CD4-positive, alpha-beta T cell treated with Interleukin-21 for 1 hour (primary cell): ENCODE measurements around the gene MRPL16.
"Not testable (repeated sequence)": the region's sequence is repeated elsewhere in the genome, so short reads cannot be mapped to it uniquely, and the experiment has no call there.

Experiments used
- DNase-seq: peaks from one replicate; pipeline ENCODE4 v3.0.0-alpha.2; 2020

The MRPL16 gene

DNA sequence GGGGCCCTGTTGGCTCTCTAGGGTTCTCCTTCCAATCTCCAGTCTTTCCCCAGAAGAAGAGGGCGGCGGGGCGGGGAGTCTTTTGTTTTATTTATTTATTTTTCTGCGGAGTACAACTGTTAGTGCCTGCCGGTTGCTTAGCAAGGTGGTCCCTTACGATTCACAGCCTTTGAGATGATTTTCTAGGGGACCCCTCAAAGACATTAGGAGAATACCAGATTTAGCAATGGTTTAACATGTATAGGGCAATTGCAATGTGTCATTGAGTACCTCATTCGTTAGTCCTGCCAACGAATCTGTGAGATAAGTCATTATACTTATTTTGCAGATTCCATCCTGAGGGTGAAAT is 307 bp upstream of the MRPL16 start:
- no peak for DNase-seq

DNA sequence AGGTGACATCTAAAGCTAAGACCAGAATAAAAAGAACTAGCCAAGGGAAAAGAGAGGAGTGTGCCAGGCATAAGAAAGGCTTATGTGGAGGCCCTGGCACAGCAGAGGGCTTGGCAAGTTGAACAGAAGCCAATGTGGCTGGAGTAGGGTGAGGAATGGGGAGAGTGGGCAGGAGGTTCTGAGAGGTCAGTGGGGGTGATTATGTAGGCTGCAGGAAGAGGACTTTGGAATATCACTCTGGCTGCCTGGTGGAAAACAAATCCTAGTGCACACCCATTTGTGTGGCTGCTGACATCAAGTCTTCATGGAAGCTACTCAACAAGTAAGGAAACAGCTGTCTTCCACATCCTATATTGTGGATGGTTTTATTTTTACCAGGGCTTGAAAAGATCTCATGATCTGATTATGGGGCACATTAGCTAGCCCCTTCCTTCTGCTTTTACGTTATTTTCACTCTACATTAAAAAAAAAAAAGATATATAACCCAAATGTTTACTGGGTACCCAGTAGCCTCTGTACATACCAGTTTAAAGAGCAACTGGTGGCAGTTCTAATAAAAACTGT is 3.4 kb downstream of the MRPL16 start:
- no peak for DNase-seq

DNA sequence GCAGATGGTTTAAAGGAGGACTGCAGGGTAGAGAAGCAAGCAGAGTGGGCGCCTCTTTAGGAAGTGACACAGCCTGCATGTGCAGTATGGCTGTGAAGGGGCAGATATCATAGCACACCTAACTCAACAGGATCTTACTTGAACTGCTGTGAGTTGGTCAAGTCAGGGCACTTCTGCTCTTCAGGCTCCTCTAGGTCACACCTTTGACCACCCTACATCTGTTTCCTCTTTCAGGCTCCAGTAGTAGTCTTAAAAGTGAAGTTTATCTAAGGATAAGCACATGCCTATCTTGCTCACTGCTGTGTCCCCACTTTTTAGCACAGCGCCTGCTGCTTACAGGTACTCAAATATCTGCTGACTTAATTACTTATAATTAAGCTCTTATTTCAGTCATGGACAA is 6.5 kb downstream of the MRPL16 start:
- no peak for DNase-seq

DNA sequence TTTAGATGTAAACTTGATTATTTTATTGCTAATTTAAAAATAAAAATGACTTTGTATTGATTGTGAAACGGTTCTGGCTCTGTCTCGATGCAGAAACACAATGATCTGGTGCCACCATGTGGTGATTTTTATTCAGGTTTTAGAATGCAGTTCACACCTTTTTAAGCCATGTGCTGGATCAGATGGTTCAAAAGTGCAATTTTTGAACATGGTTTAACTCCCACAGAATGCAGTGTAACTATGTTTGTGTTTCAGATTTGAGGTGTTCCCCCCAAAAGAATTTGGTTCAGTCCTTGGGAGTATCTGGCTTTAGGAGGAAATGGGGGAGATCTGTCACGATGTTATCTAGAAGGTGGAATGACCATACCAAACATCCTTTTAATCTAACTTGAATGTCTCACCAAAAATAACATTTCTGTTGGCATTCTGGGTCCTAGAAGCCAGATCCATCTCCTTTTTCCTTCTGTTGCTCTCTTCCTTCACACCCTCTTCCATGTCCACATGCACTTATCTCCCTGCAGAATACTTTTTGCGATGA is 7.9 kb downstream of the MRPL16 start:
- peak; percentile 75 for DNase-seq

DNA sequence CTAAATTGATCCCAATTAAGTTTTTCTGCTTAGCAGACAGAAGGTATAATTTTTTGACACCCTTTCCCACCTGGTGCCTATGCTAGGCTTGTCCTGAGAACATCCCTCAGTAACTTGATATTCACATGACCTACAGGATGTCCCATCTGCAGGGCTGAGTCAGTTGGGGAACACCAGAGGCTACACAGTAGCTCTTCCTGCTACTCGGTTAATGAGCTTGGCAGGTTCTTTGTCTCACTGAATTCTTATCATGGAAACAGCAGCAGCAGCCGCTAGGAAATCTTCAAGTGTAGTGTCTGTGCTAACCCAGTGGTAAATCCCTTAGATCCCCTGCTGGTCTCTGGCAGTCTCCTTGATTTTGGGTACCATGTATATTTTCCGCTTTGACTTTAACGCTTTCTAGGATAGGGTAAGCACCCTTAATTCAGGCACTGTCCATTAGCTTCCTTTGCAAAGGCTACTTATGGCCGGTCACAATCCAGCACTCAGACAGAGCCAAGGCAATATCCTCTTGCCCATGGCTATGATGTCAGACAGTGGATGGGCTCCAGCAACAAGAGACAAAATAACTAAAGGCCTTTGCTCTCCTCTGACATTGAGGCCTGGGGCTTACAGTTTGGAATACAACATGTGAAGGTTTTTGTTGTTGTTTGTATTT is 8.5 kb downstream of the MRPL16 start:
- DNase-seq: no peak

DNA sequence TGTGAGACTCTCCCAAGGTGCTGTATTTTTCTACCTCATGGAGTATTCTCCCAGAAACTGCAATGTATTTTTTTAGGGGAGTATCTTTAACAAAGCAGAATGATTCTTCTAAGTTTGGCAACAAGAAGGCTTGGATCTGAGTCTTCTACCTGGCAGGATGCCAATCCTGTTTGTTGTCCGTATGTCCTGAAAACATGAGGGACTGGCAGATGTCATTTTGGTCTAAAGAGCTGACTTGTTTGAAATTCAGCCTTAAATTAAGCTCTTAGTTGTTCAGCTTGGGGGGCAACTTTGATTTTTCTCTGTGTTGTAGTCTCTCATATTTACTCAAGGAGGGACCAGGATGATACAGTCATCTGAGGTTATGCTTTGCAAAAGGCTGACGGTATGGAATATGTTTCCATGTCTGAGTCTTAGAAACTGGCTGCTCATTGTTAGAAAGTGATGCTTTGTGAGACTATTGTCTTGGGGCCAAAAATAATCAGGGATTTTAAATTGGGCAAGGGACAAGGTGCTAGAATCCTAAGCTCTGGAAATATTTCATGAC is 9.3 kb downstream of the MRPL16 start:
- DNase-seq: no peak

DNA sequence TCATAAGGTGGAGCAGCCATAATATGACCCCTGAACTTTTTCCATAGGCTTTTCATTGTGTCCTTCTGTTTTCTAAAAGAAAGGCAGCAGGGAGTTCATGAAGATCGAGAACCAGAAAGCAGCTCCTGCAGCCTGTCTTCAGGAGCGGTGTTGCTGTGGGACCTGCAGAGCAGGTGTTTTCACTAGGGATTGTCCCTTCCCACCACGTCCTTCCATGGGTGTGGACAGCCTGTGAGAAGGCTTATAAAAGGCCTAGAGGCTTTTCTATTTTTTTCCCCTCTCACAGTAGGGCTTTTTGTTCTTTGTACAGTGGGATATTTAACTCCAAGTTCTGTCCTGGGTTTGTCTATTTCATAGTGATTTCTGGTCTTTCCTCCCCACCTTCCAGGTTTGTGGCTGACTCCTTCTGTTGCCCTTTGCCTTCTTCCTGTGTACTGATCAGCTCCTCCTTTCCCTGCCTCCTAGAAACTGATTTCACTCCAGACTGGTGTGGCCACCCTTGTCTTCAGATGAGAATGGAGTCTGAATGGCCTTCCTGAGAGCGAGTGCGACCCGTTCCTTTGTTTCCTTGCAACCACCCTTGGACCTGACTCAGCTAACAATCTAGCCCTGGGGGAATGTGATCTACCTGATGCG is 10.1 kb downstream of the MRPL16 start:
- no peak for DNase-seq

DNA sequence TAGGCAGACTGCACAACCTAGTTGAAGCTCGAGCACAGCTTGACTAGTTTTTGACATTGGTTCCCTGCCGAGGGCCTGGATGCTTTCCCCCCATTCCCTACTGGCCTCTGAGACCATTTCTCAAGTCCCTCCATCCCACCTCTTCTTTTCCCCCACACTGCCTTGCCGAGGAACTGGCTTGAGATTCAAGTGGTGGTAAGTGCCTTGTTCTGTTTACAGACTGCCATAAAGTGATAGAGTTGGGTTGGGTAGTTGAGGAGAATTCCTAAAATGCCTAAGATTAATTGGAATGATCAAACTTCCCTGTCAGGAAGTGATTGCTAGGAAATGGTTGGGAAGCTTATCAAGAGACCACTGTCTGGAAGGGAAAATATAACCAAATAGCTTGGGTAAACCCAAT is 16.2 kb downstream of the MRPL16 start:
- no peak for DNase-seq

DNA sequence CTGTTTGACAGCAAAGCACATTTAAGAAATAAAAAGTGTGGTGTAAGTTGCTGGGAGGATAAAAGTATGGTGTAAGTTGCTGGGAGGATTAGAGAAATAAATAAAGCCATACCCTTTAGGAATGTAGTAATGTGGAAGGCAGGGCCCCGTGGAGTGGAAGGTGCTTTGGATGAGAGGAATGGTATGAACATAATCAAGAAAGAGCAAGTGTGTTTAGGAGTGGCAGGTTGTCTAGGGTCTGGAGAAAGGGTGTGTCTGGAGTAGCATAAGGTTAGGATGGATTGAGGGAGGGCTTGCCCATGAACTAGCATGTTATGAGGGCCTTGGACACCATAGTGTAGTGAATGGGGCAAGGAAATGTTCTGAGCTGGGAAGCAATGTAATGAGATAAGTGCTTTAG is 18.1 kb downstream of the MRPL16 start:
- no peak for DNase-seq

DNA sequence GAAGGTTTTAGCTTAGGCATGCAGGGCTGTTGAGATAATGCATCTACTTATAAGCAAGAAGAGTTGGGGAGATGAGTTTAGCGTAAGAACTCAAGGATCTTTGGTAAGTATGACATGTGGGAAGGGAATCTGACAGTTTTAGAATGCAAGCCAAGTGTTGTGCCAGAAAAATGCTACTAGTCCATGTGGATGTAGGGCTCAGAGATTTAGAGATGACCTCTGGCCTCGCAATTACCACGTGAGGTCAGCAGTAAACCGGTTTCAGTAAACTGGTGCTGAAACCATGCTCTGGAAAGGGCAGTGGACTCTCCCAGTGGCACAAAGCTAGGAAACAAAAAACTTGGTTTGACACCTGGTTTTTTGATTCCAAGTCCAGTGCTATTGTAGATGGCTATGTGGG is 18.9 kb downstream of the MRPL16 start:
- no peak for DNase-seq

DNA sequence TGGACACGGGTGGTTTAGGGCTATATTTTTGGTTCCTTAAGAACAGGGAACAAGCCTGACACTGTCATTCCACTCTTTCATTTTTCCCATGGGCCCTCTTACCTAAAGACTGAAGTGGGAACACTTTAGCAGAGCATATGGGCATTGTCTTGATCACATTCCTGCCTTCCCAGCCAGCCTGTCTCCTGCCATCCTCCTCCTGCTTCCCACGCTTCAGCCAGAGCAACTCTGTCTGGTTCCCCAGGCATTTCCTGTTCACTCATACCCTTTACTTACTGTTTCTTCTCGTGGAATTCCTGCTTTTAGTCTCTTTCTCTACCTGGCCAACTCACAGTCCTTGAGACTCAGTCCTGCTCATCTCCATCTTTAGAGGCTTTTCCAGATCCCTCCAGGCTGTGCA is 22.8 kb downstream of the MRPL16 start:
- no peak for DNase-seq

DNA sequence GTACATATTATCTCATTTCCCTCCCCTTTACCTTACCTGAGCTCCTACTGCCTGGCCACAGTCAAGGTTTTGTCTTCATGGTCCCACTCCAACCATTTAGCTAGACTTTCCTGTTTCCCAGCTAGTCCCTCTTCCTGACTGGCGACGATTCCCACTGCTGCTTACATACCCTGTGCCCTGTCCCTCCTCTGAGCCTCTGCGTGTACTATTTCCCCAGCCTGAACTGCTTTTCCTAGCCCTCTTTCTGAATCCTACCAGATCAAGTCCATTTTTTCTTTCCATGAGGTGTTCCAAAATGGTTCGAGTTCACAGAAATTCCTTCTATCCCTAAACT is 23.4 kb downstream of the MRPL16 start:
- no peak for DNase-seq

DNA sequence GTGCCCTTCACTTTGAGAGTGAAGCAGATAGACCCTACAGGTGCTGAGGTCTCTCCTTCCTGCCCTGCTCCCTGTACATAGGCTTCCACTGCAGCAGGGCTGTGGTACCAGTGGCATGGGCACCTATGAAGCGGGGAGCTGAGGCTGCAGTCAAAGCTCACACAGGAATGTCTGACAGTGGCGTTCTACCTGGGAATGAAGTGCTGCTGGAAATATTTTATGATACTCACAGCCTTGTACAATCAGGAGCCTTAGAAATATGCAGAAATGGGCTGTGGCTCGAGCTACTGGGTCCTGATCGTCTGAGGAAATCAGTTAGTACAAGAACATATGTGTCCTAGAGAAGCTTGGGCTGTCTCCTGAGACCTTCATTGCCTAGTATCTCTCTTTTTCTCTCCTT is 24.8 kb downstream of the MRPL16 start:
- no peak for DNase-seq

DNA sequence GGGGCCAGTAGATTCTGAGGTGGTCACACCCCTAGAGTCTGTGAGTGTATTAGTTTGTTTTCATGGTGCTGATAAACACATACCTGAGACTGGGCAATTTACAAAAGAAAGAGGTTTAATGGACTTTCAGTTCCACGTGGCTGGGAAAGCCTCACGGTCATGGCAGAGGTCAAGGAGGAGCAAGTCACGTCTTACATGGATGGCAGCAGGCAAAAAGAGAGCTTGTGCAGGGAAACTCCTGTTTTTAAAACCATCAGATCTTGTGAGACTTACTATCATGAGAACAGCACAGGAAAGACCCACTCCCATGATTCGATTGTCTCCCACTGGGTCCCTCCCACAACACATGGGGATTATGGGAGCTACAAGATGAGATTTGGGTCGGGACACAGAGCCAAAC is 26.1 kb downstream of the MRPL16 start:
- not testable (repeated sequence) for DNase-seq

DNA sequence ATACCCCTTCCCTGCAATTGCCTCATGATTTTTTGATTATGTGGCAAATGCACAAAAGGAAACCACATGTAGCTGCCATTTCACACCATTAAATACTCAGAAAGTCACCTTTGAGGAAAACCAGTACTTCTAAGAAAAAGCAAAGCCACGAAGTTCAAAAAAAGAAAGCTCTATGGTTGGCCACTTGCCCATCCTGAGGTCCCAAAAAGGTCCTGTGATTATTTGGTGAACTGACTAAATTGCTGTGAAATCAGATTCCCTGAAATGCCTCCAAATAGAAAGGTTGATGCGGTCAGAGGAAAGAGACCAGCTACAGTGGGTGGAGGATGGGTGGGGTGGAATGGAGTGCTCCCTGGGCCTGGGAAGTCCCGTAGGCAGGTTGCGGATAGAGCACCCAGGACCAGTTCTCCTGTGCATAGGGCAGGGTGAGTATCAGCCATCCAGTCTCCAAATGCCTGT is 26.9 kb downstream of the MRPL16 start:
- no peak for DNase-seq

DNA sequence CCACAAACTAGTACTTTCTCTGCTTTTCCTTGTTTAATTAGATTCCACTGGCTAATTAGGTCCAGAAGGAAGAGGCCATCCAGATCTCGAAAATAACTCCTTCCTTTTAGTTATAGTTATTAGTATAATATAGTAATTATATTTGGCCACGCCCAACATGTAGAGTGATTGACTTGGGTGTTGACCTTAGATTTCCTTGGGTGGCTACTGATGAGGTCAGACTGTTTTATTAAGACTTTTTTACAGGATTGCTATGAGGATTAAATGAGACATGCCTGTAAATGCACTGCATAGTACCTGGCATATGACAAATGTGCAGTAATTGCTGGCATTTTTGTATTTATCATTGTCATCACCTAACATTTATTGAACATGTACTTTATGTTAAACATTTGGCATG is 28.5 kb downstream of the MRPL16 start:
- no peak for DNase-seq

DNA sequence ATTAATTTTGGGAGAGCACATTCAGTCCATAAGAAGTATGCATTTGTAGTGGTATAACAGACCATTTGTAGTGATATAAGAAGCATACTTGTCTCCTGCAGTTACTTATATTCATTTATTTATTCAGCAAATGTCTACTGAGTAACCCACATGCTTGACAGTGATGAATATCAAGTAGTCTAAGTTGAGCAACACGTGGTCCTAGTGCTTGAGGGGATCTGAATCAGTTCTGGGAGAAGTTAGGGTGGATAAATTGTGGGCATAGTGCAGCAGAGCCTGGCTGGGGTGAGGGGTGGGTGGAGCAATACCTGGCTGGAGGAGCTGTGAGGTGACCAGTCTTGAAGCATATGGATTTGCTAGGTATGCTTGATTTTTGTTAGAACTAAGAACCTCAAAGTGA is 31.1 kb downstream of the MRPL16 start:
- no peak for DNase-seq

DNA sequence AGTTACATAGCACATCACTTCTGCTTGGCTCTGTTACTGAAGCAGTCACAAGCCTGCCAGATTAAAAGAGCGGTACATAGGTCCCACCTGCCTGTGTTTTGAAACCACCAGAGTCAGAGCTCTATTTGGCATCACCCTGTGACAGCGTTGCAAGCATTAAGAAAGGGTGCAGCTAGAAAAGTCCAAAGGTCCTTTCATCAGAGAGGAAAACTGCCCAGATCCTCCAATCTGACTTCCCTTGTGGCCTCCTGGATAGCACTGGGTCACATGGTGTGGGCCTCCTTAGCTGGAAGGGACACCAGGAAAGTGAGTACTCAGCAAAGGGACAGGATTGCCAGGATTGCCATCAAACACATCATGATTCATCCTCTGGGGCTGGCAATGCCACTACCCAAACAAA is 32.5 kb downstream of the MRPL16 start:
- DNase-seq: no peak

DNA sequence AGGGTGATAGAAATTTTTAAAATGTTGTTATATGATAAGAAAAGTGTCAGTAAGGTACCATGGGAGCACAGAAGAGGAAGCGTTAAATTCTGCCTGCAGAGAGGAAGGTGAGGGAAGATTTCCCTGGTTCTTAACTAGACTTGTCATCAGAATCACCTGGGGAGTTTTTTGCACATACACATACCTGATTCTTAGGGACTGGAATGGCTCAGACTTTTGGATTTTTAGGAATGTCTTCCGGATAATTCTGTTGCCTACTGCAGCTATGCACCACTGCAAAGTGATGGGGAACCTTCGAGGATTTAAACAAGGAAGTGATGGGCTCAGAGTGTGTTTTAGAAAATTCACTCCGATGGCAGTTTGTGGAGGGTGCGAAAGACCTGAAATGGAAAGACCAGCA is 33.5 kb downstream of the MRPL16 start:
- DNase-seq: no peak

DNA sequence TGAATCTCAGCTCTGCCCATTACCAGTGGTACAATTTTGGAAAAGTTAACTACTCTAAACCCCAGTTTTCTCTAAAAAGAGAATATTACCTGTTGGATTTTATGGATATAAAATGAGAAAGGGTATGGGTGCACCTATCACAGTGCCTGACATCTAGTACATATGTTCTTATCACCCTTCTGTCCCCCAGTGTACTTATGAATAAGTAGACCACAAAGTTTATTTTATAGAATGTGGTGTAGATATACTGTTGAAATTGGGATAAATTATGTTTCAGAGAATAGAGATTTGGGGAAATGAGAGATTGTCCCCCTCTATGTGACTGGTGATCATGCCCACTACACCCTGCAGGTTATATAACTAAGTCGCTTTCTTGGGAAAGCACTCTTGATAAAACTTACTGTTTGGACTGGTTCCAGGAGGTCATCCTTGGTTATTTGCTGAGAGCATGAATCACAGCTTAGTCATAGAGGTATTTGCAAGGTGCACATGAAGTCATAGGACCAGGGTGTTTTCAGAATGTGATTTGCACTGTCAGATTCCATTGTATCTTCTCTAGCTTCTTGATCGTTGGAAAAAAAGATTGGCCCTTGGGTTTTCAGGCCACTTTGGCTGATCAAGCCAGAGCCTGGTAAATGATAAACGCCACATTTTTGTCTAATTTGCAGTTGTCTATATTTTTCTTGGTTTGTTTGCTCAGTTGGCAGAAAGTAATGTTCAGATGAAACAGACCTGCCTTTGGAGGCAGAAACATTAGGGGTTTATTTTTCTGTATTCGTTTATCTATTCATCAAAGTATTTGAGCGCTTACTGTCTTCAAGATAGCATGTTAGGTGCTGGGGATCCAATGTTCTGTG is 34.1 kb downstream of the MRPL16 start:
- DNase-seq: no peak

DNA sequence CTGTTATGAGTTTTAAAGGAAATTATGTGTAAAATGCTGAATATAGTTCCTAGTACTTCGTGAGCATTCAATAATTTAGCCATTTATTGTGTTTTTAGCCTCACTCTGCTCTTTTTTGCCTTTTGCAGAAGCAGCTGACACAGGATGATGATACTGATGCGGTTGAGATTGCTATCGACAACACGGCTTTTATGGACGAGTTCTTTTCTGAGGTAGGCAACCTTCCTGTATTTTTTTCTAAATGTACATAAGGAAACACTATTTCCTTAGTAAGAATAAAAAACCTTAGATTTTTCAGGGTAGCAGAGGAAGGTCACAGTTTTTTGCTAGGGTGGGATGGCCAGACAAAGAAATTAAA is 37.5 kb downstream of the MRPL16 start:
- DNase-seq: peak; percentile 6

DNA sequence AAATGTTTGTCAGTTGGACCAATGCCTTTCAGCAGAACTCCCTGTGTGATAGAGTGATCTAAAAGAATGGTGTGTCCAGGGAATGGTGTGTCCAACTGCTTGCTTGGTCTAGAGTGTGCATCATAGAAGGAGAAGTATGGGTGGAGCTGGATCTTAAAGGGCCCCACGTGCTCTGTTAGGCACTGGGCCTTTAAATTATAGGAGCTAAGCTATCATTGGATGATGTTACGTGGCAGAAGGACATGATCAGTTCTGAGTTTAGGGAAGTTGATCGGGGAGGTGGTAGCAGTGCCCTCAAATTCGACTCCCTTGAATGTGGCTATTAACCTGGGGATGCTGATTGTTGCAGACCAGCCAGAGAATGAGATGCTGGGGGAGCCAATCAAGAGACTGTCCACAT is 39.0 kb downstream of the MRPL16 start:
- no peak for DNase-seq

DNA sequence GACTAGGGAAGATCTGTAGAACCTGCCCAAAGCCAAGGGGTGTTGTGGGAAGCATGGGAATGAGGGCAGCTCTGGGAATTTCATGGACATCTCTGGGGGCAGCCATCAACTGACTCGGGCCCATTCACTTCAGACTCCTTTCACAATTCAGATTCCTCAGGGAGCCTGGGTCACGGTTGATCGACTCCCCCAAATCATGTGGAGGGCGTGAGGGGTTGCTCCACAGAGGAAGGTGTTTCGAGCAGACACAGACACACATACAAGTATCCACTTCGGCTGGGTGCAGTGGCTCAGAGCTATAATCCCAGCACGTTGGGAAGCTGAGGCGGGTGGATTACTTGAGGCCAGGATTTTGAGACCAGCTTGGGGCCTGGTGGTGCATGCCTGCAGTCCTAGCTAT is 39.7 kb downstream of the MRPL16 start:
- DNase-seq: no peak

DNA sequence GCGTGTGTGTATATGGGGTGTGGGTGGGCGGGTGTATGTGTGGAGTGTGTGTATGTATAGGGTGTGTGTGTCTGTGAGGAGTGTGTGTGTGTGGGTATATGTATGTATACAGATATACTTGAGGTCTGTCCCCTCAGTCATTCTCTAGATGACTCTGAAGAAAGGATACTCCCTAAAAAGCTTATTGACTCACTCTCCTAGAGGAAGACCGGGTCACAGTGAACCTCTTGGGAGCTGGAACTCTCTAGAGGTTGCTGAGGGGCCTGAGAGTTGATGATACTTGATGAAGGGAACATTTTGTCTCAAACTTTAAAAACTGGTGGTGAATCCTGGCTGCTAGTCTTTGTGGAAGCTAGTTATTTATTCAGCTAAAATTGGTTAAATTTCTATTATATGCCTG is 40.3 kb downstream of the MRPL16 start:
- no peak for DNase-seq
